Stomach (tissue), 9 donors: ENCODE data around the gene PSTPIP1. TPM values are rescaled to one million over a fixed set of nuclear protein-coding genes. Genes with fewer than 3 reads are reported as not detected.

Experiments
- DNase-seq, 2 donors: peaks; one replicate each; pipeline versions ENCODE4 v3.0.0 to v3.0.0-alpha.2; 2013 to 2019
- H3K27ac ChIP-seq, 5 donors: fragments of 200-600 bp in 4 of 5; sonication (generic) in 4 of 5; one replicate each; pipeline ENCODE4 v1.5.1; 2013 to 2019; ENCODE audit warnings: mild to moderate bottlenecking in 1 of 5, moderate library complexity in 1 of 5
- H3K27me3 ChIP-seq, 3 donors: fragments of 200-600 bp; sonication (generic); one replicate each; pipeline ENCODE4 v1.5.1; 2017 to 2019; ENCODE audit warnings: mixed run types in 1 of 3
- H3K36me3 ChIP-seq, 4 donors: fragments of 200-600 bp; sonication (generic); 1 replicate in 3 of 4; 2 replicates in 1 of 4; pipeline ENCODE4 v1.5.1; 2016 to 2019
- H3K4me1 ChIP-seq, 4 donors: fragments of 200-600 bp; sonication (generic); one replicate each; pipeline ENCODE4 v1.5.1; 2016 to 2019
- H3K4me3 ChIP-seq, 4 donors: fragments of 200-600 bp; sonication (generic) in 3 of 4; one replicate each; pipeline ENCODE4 v1.5.1; 2016 to 2019; ENCODE audit warnings: mild to moderate bottlenecking in 1 of 4
- H3K9me3 ChIP-seq, 4 donors: fragments of 200-600 bp; sonication (generic); one replicate each; pipeline ENCODE4 v1.5.1; 2016 to 2019
- EP300 ChIP-seq: sonication (generic); formaldehyde crosslinking; IDR thresholded peaks from one replicate; pipeline ENCODE4 v1.6.1; 2017; ENCODE audit warnings: antibody characterized with exemption
- POLR2A ChIP-seq, 4 donors: fragments of 450-650 bp; IDR thresholded peaks; one replicate each; pipeline ENCODE4 v1.6.1; 2016; ENCODE audit warnings: antibody characterized with exemption in 4 of 4, control low read depth in 2 of 4, mild to moderate bottlenecking in 1 of 4, moderate library complexity in 1 of 4
- POLR2AphosphoS5 ChIP-seq, 3 donors: sonication (generic); formaldehyde crosslinking; IDR thresholded peaks; one replicate each; pipeline ENCODE4 v1.6.1; 2016; ENCODE audit warnings: antibody characterized with exemption in 3 of 3
- whole genome bisulfite sequencing, 5 donors: extraction: QIAGEN DNeasy Blood & Tissue Kit in 3 of 5; methylation state at CpG; one replicate each; pipeline versions ENCODE4 v1.1.5 to v1.1.7; 2013 to 2018; 5-methylcytosine and 5-hydroxymethylcytosine counted together
- intact Hi-C: fragments of 100-400 bp; cut with DNase I; formaldehyde crosslinking; loops from one replicate; pipeline ENCODE4 v1.15.1; 2023; ENCODE audit warnings: low total_unique reads
- polyA plus RNA-seq, 3 donors: library from polyadenylated mRNA; stranded (reverse); fragments of 200-250 nt; gene quantifications; one replicate each; pipeline ENCODE4 v1.2.3, GENCODE V29; 2013
- total RNA-seq, 5 donors: library from RNA; depleted of rRNA; stranded (reverse); fragments of >200 nt; gene quantifications; one replicate each; pipeline versions ENCODE4 v1.1.0 to v1.2.3, GENCODE V29; 2014 to 2016
- TF ChIP-seq, protein P1 (sequence below), 7 experiments: fragments of 450-650 bp in 4 of 7; fragments of 200-600 bp in 3 of 7; sonication (generic) in 3 of 7; IDR thresholded peaks; one replicate each; pipeline ENCODE4 v1.5.1; 2016 to 2019; ENCODE audit warnings: antibody characterized with exemption in 7 of 7, control low read depth in 2 of 7, mild to moderate bottlenecking in 1 of 7
- donor health status: healthy with polysubstance abuse.
- donor health status: Bipolar disorder and iron deficiency.
- donor health status: healthy.

PSTPIP1 gene
- total and polyA plus RNA-seq, 8 donors, result 0.29 to 75.4 (median 5.4) TPM

GRCh38 chr15:76996076-76996525 is 1.2 kb downstream of the PSTPIP1 start:
- no peak for DNase-seq
- 61 to 73% (median 70%) methylated on average over 4 to 9 of the region's 9 CpGs for WGBS, 5 donors

GRCh38 chr15:76996526-76997401 is 1.8 kb downstream of the PSTPIP1 start:
- WGBS, 5 donors, result 62 to 80% (median 67%) methylated on average over 4 to 14 of the region's 14 CpGs

More at GRCh38 chr15:76996076-76996525, 1.2 kb downstream of the PSTPIP1 start:
- intact Hi-C loops, result no loop called here
- Histone ChIP-seq H3K27ac (peak overlapping the region; percentile 41 to 81 (median 63)), H3K4me3 (peak overlapping the region; percentile 1 to 42 (median 37)), H3K9me3 (no peaks in the 10 kb centered on the region), H3K4me1 (peaks cover 8 to 78% (median 11%) of the 10 kb centered on the region in 4 donors), H3K36me3 (no peaks in the 10 kb centered on the region), H3K27me3 (no peaks in the 10 kb centered on the region)
- TF ChIP-seq EP300, result no peak
- no peak for TF ChIP-seq POLR2A (IDR thresholded peaks at IDR 0.05)
- TF ChIP-seq POLR2AphosphoS5 (IDR thresholded peaks at IDR 0.05), result no peak
- TF ChIP-seq, protein P1, sequence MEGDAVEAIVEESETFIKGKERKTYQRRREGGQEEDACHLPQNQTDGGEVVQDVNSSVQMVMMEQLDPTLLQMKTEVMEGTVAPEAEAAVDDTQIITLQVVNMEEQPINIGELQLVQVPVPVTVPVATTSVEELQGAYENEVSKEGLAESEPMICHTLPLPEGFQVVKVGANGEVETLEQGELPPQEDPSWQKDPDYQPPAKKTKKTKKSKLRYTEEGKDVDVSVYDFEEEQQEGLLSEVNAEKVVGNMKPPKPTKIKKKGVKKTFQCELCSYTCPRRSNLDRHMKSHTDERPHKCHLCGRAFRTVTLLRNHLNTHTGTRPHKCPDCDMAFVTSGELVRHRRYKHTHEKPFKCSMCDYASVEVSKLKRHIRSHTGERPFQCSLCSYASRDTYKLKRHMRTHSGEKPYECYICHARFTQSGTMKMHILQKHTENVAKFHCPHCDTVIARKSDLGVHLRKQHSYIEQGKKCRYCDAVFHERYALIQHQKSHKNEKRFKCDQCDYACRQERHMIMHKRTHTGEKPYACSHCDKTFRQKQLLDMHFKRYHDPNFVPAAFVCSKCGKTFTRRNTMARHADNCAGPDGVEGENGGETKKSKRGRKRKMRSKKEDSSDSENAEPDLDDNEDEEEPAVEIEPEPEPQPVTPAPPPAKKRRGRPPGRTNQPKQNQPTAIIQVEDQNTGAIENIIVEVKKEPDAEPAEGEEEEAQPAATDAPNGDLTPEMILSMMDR (IDR thresholded peaks at IDR 0.05), result no peak

GRCh38 chr15:76998663-76999285 is 3.8 kb downstream of the PSTPIP1 start:
- H3K9me3 ChIP-seq, result no peaks in the 10 kb centered on the region
- 63 to 78% (median 70%) methylated on average over 7 to 8 of the region's 8 CpGs for whole genome bisulfite sequencing, 5 donors
- H3K27ac ChIP-seq, result no peak overlapping the region
- H3K4me1 ChIP-seq, result peaks cover 8 to 72% (median 11%) of the 10 kb centered on the region in 4 donors
- TF ChIP-seq POLR2AphosphoS5 (IDR thresholded peaks at IDR 0.05), result no peak
- no peak for TF ChIP-seq EP300
- TF ChIP-seq POLR2A (IDR thresholded peaks at IDR 0.05), result no peak
- TF ChIP-seq, protein P1 (IDR thresholded peaks at IDR 0.05), result no peak
- intact Hi-C loops, result no loop called here
- no peaks in the 10 kb centered on the region for H3K27me3 ChIP-seq
- no peaks in the 10 kb centered on the region for H3K36me3 ChIP-seq
- no peak overlapping the region for H3K4me3 ChIP-seq
- no peak for DNase-seq

More at GRCh38 chr15:76996526-76997401, 1.8 kb downstream of the PSTPIP1 start:
- Histone ChIP-seq H3K27me3 (no peaks in the 10 kb centered on the region), H3K9me3 (no peaks in the 10 kb centered on the region), H3K4me3 (peak overlapping the region; percentile 1 to 42 (median 37)), H3K27ac (peak overlapping the region; percentile 41 to 81 (median 63)), H3K4me1 (peaks cover 8 to 83% (median 11%) of the 10 kb centered on the region in 4 donors), H3K36me3 (no peaks in the 10 kb centered on the region)
- intact Hi-C loops, result no loop called here
- peak in 1 of 2 donors; percentile 54 for DNase-seq
- no peak for TF ChIP-seq EP300
- no peak for TF ChIP-seq POLR2A (IDR thresholded peaks at IDR 0.05)
- no peak for TF ChIP-seq POLR2AphosphoS5 (IDR thresholded peaks at IDR 0.05)
- TF ChIP-seq, protein P1 (IDR thresholded peaks at IDR 0.05), result no peak

- intact Hi-C loops, result no loop called here
- DNase-seq, result no peak
Observed at GRCh38 chr15:76999996-77000395, 5.1 kb downstream of the PSTPIP1 start.

More at GRCh38 chr15:76999996-77000395, 5.1 kb downstream of the PSTPIP1 start:
- no peak overlapping the region for H3K27ac ChIP-seq
- H3K4me1 ChIP-seq, result peaks cover 5 to 60% (median 10%) of the 10 kb centered on the region in 4 donors
- WGBS, 5 donors, result 55 to 74% (median 74%) methylated on average over 2 of the region's 2 CpGs; no CpG with 5 or more reads in 2 of the 5 donors
- H3K36me3 ChIP-seq, result no peaks in the 10 kb centered on the region
- no peak overlapping the region for H3K4me3 ChIP-seq
- H3K9me3 ChIP-seq, result no peaks in the 10 kb centered on the region
- H3K27me3 ChIP-seq, result no peaks in the 10 kb centered on the region
- no peak for TF ChIP-seq EP300
- TF ChIP-seq, protein P1 (IDR thresholded peaks at IDR 0.05), result no peak
- no peak for TF ChIP-seq POLR2A (IDR thresholded peaks at IDR 0.05)
- TF ChIP-seq POLR2AphosphoS5 (IDR thresholded peaks at IDR 0.05), result no peak
